ENCODE results near the gene NPRL2.

- TF ChIP-seq CTCF (IDR thresholded peaks at IDR 0.05; ENCODE audit: low read length) (no peak), EZH2 (optimal IDR thresholded peaks at IDR 0.05; ENCODE audit: low read depth, low read length) (no peak)
Measured at GRCh38 chr3:50375258-50375931, 24.8 kb upstream of the NPRL2 start.

Measured in MM.1S (cell line).